Stromal cell of bone marrow (primary cell): ENCODE measurements around the gene SLC9A8.
"Not testable (repeated sequence)": the region's sequence is repeated elsewhere in the genome, so short reads cannot be mapped to it uniquely, and the experiment has no call there.

Experiments
- DNase-seq: peaks from one replicate; pipeline ENCODE4 v3.0.0-alpha.2; 2012; ENCODE audit warnings: low read depth

Gene SLC9A8

DNA sequence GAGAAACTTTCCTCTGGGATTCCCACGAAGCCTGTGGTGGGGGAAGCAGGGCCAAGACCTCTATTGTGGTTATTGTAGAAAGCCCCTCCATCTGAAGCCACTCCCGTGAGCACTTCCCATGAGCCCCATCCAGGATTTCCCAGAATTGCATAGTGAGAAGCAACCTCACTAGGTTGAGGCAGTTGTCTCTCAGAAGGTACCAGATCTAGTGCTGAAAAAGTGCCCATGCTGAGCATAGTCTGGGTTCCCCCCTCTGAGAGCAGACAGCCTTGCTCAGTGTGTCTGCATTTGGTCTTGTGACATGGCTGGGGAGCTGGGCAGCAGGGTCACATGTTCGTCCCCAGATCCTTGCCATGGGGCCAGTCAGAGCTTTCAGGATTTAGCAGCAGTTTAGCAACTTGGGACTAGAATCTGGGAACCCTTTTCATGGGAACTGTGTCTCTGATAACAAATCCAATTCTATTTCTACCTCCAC, 38.6 kb downstream of the SLC9A8 start:
- no peak for DNase-seq

DNA sequence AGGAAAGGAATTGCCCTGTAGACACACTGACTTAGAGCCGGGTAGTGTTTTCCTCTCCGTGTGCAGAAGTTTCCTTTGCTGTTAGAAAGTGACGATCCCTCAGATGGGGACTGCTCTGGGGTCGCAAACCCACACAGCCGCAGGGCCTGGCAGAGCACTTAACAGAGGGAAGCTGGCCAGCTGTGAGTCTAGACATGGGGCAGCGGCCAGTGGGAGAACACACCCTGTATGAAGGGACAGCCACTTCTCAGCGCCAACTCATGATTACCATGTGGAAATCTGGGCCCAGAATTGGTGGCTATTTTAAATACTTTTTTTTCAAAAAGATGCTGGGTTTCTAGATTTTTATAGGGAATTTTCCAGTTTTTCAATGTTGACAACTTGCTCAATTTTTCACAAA, 39.4 kb downstream of the SLC9A8 start:
- DNase-seq = no peak

DNA sequence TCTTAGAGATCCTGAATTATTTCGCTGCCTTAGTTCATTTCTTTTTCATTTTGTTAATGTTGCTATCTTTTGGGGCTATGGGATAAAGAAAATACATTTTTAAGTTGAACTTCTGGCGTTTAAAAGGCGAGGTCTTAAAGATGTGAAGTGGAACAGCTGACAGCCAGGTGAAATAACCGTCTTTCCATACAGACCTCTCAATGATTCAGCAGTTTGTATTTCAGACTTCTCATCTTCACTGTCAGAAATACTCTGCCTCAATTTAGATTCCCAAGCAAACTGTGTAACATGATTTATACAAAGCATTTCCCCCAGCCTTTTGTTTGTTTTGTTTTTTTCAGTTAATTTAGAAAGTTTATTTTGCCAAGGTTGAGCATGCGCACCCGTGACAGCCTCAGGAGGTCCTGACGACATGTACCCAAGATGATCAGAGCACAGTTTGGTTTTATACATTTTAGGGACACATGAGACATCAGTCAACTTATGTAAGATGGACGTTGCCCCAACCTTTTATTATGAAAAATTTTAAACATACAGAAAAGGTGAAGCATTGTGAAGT, 40.0 kb downstream of the SLC9A8 start:
- no peak for DNase-seq

DNA sequence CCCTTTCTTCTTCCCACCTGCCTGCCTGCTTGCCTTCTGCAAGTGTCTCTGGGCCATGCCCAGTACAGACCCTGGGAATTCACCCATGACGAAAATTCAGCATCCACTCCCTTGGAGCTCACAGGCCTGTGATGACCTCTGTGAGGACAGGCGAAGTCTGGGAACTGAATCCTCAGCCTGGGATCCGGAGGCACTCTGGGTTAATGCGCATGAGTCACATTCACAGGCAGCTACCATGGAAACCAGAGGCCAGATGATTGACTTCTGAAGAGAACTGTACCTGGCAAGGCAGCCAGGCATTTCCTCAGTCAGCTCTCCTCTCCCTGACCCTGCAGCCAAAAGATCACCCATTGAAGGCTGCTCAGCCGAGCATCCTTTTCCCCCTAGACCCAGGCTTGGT, 41.0 kb downstream of the SLC9A8 start:
- peak; percentile 50 for DNase-seq

DNA sequence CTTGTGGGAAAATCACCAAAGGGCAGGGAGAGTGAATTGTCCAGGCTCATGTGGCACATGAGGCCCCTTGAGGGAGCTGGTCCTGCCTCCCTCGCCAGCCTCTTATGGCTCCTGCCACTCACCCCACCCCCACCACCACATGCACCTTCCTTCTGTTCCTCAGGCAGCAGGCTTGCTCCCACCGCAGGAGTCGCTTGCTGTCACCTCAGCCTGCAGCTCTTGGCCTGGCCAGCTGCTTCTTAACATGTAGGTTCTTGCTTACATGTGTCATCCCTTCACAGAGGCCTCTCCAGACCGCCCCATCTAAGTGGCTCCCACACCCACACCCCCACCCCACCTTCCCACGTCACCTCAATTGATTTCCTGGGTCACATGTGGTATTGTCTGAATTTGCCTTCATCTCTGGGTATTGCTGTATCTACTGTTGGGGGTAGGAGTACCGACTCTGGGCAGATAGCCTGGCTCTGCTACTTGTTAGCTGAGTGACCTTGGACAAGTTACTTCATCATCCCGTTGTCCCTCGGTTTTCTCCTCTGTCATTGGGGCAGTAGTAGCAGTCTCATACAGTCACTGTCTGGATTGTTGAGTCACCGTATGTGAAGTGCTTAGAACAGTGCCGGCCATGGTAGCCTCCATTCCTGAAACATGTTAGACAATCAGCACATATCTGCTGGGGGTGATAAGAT, 41.7 kb downstream of the SLC9A8 start:
- DNase-seq = no peak

DNA sequence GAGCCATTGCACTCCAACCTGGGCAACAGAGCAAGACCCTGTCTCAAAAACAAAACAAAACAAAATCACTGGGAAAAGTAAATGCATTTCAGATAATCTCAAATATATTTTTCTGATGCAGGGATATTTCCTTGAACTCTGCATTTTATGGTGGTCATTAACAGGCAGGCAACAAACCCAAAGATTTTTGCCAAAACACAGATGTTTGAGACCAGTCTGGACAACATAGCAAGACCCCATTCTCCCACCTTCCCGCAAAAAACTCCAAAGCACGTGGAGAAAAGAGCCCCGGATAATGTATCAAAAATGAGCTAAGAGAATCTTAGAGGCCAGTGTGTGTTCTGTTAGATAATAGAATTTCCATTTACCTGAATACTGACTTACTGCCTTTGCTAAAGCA, 44.3 kb downstream of the SLC9A8 start:
- DNase-seq = no peak

DNA sequence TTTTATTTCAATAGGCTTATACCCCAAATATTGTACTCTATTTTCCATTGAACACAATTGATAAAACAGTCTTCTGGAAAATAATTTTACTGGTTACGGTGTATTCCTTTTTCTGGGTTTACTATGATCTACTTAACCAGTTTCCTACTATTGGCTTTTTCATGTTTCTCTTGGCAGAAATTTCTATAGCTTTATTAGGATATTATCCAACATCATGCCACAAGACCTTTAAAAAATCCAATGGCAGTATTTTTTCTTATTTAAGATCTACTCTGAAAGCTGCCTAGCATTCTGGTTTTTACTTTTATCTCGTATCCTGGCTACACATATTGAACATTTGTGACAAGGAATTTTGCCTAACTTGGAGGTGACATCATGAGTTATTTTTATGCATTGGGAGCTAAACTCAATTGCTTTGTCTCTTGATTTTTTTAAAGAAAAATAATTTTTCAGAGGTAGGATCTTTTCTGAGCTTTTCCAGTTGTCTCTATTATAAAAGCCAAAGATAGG, 45.5 kb downstream of the SLC9A8 start:
- no peak for DNase-seq

DNA sequence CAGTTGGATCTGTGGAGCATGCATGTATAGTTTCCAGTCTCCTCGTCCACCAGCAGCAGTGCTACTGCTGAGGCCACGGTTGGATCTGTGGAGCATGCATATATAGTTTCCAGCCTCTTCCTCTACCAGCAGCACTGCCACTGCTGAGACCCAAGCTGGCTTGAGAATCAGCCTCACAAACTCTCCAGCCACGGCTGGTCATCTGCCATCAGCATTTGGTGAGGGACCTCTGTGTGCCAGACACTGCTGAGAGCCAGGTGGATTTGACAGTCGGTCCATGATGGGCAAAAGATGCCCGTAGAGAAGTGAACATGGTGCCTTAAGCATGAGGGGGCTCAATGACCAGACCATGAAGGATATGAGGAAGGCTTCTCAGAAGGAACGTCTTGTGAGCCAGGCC, 46.4 kb downstream of the SLC9A8 start:
- no peak for DNase-seq

DNA sequence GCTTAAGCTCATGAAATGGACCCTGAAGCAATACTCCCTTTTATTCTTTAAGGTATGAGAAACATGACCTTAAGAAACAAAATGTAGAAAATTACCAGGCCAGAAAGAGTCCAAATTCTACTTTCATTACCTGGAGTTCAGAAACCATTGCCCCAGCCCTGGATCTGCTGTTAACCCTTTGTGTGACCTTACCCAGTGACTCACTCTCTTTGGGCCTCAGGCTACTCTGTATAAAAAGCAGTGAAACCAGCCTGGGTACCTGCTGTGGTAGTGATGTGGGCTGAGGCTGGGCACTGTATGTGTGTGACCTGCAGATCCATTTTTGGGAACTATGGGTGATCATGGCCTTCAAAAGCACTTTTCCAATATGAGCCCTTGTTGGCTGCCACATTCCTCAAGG, 47.2 kb downstream of the SLC9A8 start:
- DNase-seq = no peak

DNA sequence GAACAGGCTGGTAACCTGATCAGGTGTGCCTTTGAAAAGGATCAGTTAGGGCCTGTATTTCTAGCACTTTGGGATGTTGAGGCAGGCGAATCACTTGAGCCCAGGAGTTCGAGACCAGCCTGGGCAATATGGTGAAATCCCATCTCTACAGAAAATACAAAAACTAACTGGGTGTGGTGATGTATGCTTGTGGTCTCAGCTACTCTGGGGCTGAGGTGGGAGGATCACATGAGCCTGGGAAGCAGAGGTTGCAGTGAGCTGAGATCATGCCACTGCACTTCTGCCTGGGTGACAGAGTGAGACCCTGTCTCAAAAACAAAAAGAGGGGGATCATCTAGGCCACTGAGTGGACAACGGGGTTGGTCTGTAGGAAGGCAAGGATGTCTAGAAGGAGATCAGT, 48.6 kb downstream of the SLC9A8 start:
- DNase-seq = not testable (repeated sequence)

DNA sequence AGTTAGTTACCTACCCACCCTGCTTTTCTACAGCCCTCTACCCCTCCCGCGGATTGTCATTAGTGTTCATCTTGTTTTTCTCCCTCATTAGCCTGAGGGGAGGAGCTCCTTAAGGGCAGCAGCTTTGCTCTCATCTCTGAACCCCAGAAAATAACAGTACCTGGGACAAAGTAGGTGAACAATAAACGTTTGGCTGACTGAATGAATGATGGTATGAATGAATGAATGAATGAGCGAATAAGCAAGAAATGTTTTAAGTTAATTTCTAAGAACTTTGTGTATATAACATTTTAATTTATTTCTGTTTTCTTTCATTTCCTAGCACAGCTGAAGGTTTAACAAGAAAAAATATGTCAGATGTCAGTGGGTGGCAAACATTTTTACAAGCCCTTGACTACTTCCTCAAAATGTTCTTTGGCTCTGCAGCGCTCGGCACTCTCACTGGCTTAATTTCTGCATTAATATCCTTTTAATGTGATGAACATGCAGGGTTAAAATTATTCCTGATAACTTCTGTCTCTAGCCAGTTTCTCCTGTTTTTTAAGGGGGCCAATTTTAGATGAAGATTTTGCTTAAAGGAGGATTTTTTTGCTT, 50.1 kb downstream of the SLC9A8 start:
- no peak for DNase-seq

DNA sequence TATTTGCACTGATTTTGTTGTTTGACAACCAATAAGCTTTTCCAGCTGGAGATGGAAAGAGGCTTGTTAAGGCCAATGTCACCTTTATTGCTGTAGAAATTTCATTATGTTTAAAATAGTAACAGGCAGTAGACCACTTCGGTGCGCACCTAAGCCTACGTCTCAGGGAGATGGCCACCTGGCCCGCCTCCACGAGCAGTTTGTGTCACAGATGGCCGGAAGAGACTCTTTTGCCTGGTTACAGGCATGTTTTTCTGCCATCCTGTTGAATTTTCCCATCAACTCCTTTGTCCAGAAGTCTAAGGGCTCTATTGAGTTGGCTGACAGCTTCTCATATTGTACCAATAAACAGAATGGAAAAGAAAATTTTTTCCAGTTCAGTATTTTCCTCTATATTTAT, 51.0 kb downstream of the SLC9A8 start:
- no peak for DNase-seq

DNA sequence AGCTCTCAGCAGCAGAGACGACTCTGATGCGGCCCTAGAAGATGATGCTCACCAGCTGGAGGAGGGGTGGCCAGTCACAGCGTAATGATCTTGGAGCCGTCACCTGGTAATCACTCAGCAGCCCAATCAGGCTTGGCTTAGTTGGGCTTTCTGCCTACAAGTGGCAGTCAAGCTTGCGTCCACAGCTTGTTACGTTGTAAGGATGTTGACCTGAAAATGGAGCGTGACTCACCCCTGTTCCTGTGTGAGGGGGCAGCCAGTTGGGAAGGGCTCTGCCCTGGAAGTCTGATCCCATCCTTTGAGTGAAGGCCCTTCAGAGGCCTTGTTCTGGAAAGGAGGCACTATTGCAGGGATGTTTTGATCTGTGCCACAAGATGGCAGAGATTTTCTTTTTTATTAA, 52.9 kb downstream of the SLC9A8 start:
- DNase-seq = no peak

DNA sequence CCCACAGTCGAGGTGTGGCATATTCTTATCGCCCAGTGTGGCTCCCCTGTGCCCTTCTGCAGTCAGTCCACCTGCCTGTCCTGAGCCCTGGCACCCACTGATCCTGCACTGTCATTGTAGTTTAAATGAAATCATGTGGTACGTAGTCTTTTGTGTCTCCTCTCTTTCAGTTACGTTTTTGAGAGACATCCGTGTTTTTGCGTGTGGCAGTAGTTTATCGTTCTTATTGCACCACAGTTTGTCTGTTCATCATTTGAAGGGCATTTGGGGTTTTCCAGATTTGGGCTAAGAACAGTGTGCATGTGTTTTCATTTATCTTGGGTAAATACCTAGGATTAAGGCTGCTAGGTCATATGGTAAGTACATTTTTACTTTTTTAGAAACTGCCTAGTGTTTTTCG, 53.4 kb downstream of the SLC9A8 start:
- DNase-seq = no peak

DNA sequence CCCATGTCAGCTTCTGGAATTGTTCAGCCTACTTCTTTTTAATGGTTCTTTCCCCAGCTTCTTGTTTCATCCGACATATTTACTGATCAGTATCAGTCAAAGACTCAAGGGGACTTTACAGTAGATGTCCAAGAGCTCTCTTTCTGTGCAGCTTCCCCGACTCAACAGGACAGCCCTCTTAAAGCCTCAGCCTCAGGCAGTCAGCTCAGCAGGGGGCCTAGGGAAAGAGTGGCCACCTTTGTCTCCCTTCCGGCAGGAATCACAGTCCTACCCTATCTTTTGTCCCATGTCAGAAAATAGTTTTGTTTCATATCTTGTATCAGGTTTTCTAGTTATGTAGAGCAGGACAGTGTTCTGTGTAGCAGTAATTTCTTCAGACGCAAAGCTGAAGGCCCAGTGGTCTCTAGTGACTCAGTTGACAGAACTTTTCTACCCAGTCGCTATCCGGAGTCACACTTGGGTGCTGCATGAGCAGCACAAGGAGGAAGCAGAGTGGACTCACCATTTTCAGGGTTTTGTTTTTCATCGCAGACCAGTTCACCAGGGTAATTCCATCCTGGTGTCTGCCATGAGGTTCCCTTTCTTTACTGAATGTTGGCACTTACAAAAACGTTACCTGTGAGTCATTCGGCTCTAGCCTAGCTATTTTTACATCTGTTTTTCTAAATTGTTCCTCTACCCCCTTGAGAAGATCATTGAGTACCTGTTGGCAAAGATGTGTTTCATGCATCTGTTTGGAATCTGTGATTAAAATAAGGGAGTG, 55.0 kb downstream of the SLC9A8 start:
- DNase-seq = no peak

DNA sequence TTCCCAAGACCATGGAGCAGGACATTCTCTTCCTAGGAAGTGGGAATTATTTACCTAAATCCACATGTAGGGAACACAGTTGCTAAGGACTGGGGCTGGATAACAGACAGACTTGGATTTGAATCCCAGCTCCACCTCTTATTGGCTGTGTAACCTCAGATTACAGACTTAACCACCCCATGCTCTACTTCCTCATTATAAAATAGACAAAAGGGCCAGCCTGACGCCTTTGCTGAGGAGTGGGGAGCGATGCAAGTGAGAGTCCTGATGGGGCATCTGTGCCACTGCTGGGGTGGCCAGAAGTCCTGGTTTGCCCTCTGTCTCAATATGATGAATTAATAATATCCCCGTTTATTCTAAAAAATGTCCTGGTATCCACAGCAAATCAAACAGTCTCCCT, 55.9 kb downstream of the SLC9A8 start:
- no peak for DNase-seq

DNA sequence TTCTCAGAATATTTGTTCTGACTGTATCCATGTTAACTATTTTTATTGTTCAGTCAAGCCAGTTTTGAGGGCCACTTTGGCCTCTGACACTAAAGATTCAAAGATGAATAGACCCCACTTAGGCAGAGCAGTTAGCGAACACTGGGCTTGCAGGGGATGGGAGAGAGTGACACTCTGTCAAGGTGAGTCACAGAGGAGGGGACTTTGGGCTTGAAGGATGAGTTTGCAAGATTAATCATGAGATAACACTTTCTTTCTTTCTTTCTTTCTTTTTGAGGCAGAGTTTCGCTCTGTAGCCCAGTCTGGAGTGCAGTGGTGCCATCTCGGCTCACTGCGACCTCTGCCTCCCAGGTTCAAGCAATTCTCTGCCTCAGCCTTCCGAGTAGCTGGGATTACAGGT, 56.3 kb downstream of the SLC9A8 start:
- DNase-seq = no peak

DNA sequence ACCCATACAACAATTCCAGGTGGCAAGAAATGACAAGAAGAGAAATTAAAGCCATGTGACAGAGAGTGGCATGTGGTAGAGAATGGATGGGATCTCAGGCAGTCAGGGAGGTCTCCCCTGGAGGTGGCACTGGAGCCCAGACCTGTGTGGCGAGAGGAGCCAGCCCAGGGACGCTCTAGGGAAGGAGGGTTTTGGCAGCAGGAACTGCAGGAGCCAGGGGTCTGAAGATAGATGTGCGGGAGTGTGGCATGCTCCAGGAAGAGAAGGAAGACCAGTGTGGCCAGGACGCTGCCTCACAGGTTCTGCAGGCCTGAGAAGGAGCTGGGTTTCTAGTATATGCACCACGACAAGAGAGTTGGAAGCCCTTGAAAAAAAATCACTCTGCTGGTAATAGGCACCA, 57.6 kb downstream of the SLC9A8 start:
- DNase-seq = no peak

DNA sequence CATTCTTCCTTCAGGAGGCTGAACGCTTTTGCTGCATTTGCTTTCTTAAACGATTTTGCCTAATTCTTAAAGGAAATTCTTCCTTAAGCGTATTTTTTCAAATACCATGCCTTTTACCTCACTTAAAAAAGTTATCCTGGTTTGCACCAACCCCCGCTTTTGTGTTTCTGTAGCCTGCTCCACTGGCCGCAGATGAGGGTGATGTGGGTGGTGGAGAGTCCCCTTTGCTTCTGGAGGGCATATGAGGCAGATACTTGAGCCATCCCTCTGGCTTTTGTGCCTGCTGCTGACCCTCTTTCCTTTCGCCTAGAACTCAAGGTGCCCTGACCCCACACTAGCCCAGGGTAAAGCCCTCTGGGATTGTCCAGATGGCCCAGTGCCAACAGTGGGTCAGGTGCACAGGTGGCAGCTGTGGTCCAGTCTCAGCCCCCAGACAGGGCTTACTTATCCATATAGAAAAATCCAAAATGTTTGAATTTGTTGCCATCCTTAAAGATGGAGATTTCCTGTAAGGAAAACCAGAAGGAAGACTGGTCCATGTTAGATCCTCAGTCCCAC, 58.8 kb downstream of the SLC9A8 start:
- no peak for DNase-seq

DNA sequence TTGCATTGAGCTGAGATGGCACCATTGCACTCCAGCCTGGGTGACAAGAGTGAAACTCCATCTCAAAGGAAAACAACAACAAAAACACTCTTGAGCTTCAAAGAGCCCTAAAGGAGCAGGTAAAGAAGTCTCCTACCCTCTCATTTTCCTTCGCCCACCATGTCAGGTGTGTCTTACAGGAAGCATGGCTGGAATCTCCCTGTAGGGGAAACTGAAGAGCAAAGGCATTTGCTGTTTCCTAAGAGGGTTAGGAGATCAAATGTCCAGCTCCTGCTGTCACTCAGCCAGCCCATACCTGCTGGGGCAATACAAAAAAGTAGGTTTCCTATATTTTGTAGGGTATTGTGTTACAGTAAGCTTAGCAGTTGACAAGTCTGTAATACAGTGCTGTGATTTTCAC, 59.4 kb downstream of the SLC9A8 start:
- no peak for DNase-seq

DNA sequence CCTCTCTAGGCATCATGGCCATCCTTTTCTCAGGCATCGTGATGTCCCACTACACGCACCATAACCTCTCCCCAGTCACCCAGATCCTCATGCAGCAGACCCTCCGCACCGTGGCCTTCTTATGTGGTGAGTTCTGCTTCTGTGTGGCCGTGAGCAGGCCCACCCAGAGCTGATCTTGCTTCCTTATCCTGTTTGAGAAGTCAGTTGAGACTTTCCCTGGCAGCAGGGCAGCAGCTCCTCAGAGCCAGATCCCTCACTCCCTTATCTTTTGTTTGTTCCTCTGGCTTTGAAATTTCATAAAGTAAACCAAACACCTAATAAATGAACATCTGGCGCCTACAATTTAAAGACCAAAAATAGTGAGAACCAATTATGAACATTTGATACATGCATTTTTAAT, 62.1 kb downstream of the SLC9A8 start:
- DNase-seq = no peak

DNA sequence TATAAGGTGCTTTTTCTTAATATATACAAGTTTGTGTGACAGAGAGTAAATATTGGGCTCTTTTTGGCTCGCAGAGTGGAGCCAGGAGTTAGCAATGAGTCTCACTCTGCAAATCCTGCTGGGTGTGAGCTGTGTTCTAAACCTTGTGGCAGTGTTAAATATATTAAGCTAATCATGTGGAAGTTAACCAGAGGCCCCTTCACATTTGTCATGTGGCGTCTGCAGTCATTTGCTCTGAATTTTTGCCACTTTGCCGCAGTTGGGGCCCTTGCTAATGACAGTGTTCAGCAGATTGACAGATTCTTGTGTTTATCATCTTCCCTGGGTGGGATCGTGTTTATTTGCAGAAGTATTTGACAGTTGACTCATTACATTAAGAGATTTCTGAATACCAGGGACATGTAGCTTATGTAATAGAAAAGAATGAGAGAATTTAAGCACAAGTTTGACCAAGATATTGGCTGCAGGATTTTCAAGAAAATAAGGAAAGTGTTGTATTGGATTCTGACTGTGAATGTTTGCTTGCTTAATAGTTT, 64.8 kb downstream of the SLC9A8 start:
- DNase-seq = no peak
